Lower lobe of right lung (tissue), 2 donors: Measurements from ENCODE around the gene PEX19. TPM values are rescaled to one million over a fixed set of nuclear protein-coding genes. Genes with fewer than 3 reads are reported as not detected.
A peak's percentile ranks its signal among the peaks of the same experiment; 100 is the strongest.

Experiments used
- ATAC-seq, 2 donors: fragments of 200-7000 bp; cut with Tn5 transposase; one replicate each; pipeline ENCODE4 v1.9.1; 2020 to 2022; ENCODE audit warnings: mild to moderate bottlenecking in 2 of 2, moderate library complexity in 2 of 2
- DNase-seq: peaks from one replicate; pipeline ENCODE4 v3.0.0-alpha.2; 2020
- H3K27ac ChIP-seq: fragments of 200-600 bp; one replicate; pipeline ENCODE4 v1.8.0; 2022
- H3K27me3 ChIP-seq: fragments of 200-600 bp; one replicate; pipeline ENCODE4 v1.8.0; 2022; ENCODE audit warnings: low read depth
- H3K36me3 ChIP-seq: fragments of 200-600 bp; one replicate; pipeline ENCODE4 v1.8.0; 2022; ENCODE audit warnings: mild to moderate bottlenecking
- H3K4me1 ChIP-seq: fragments of 200-600 bp; one replicate; pipeline ENCODE4 v1.8.0; 2022
- H3K4me3 ChIP-seq: fragments of 200-600 bp; one replicate; pipeline ENCODE4 v1.8.0; 2022; ENCODE audit warnings: mild to moderate bottlenecking
- H3K9me3 ChIP-seq: fragments of 200-600 bp; one replicate; pipeline ENCODE4 v1.8.0; 2022
- CTCF ChIP-seq: fragments of 200-600 bp; IDR thresholded peaks from one replicate; pipeline ENCODE4 v1.8.0; 2022; ENCODE audit warnings: antibody characterized with exemption, mild to moderate bottlenecking
- intact Hi-C: fragments of 100-400 bp; cut with DNase I; formaldehyde crosslinking; loops from one replicate; pipeline ENCODE4 v1.11.0; 2022
- total RNA-seq: library from RNA; stranded (reverse); fragmentation: NEBNext Ultra II Directional; extraction: Animal tissue kit (Norgen Biotek cat#: 25700); gene quantifications from one replicate; pipeline ENCODE4 v1.2.1, GENCODE V29; 2021
- donor health status: DM: no; HTN: yes; CAD: no; lungs with severe emphysema.

Gene PEX19
- total RNA-seq, 1 donor from 2014 or later = 63.1 TPM

GRCh38 chr1:160257411-160258015 lies 27.4 kb downstream of the PEX19 start:
- H3K4me3 ChIP-seq = no peak overlapping the region
- intact Hi-C loops = no loop called here
- no peaks in the 10 kb centered on the region for H3K9me3 ChIP-seq
- DNase-seq (no peak), ATAC-seq (no peak)
- TF ChIP-seq CTCF = no peak
- no peak overlapping the region for H3K27ac ChIP-seq
- peaks cover 23% of the 10 kb centered on the region for H3K36me3 ChIP-seq
- H3K27me3 ChIP-seq = no peaks in the 10 kb centered on the region
- H3K4me1 ChIP-seq = peaks cover 51% of the 10 kb centered on the region

- Histone ChIP-seq H3K4me1 (peaks cover 53% of the 10 kb centered on the region), H3K27me3 (no peaks in the 10 kb centered on the region), H3K9me3 (no peaks in the 10 kb centered on the region), H3K36me3 (peaks cover 23% of the 10 kb centered on the region), H3K4me3 (no peak overlapping the region), H3K27ac (no peak overlapping the region)
- intact Hi-C loops = no loop called here
- DNase-seq (no peak), ATAC-seq (peak in 1 of 2 donors; percentile 66)
- no peak for TF ChIP-seq CTCF
Observed at GRCh38 chr1:160256396-160257046, 28.4 kb downstream of the PEX19 start.

- no peak for DNase-seq
- Histone ChIP-seq H3K27me3 (no peaks in the 10 kb centered on the region), H3K4me1 (peaks cover 53% of the 10 kb centered on the region), H3K36me3 (peaks cover 23% of the 10 kb centered on the region), H3K4me3 (no peak overlapping the region), H3K9me3 (no peaks in the 10 kb centered on the region), H3K27ac (no peak overlapping the region)
- intact Hi-C loops = no loop called here
- TF ChIP-seq CTCF = no peak
- ATAC-seq = peak; percentile 54 to 69
Observed at GRCh38 chr1:160255781-160256300, 29.1 kb downstream of the PEX19 start.

- H3K27me3 ChIP-seq = no peaks in the 10 kb centered on the region
- H3K36me3 ChIP-seq = peaks cover 23% of the 10 kb centered on the region
- peak; percentile 92 to 94 for ATAC-seq
- intact Hi-C loops = no loop called here
- TF ChIP-seq CTCF = peak; percentile 73
- DNase-seq = peak; percentile 60
- H3K9me3 ChIP-seq = no peaks in the 10 kb centered on the region
- H3K27ac ChIP-seq = peak overlapping the region; percentile 40
- H3K4me1 ChIP-seq = peaks cover 23% of the 10 kb centered on the region
- no peak overlapping the region for H3K4me3 ChIP-seq
Observed at GRCh38 chr1:160251687-160252526, 33.0 kb downstream of the PEX19 start.

- ATAC-seq (no peak), DNase-seq (no peak)
- intact Hi-C loops = no loop called here
- no peak overlapping the region for H3K4me3 ChIP-seq
- no peak for TF ChIP-seq CTCF
- no peaks in the 10 kb centered on the region for H3K9me3 ChIP-seq
- H3K36me3 ChIP-seq = peaks cover 23% of the 10 kb centered on the region
- peak overlapping the region; percentile 40 for H3K27ac ChIP-seq
- H3K4me1 ChIP-seq = peaks cover 14% of the 10 kb centered on the region
- H3K27me3 ChIP-seq = no peaks in the 10 kb centered on the region
Observed at GRCh38 chr1:160251011-160251410, 33.9 kb downstream of the PEX19 start.
